HFFc6 (cell line): ENCODE measurements around the gene NEU2. TPM values are rescaled to one million over a fixed set of nuclear protein-coding genes. Genes with fewer than 3 reads are reported as not detected.

Experiments
- DNase-seq: peaks from one replicate; pipeline ENCODE4 v3.0.0-alpha.2; 2018
- H3K27ac Mint-ChIP-seq: 2 replicates; pipeline ENCODE4 v1.8.0; 2020; ENCODE audit warnings: mild to moderate bottlenecking, mixed read lengths
- H3K27me3 Mint-ChIP-seq: 2 replicates; pipeline ENCODE4 v1.8.0; 2021; ENCODE audit warnings: mild to moderate bottlenecking, moderate library complexity, mixed read lengths; ENCODE audit not compliant: insufficient read depth
- H3K36me3 Mint-ChIP-seq: 2 replicates; pipeline ENCODE4 v1.8.0; 2021; ENCODE audit warnings: low read depth, mixed read lengths
- H3K4me1 Mint-ChIP-seq: 2 replicates; pipeline ENCODE4 v1.8.0; 2020; ENCODE audit warnings: low read depth, mixed read lengths
- H3K4me3 Mint-ChIP-seq: 2 replicates; pipeline ENCODE4 v1.8.0; 2020; ENCODE audit warnings: mild to moderate bottlenecking, moderate library complexity, mixed read lengths
- H3K9me3 Mint-ChIP-seq: 2 replicates; pipeline ENCODE4 v1.8.0; 2020; ENCODE audit warnings: mild to moderate bottlenecking, mixed read lengths
- CTCF ChIP-seq: fragments of 200-600 bp; sonication (generic); IDR thresholded peaks from 2 replicates; pipeline ENCODE4 v1.5.0; 2021; ENCODE audit warnings: antibody characterized with exemption, mild to moderate bottlenecking
- total RNA-seq, 6 experiments: library from RNA; stranded (reverse); fragmentation: NEBNext Ultra II Directional; extraction: Animal tissue kit (Norgen Biotek cat#: 25700); gene quantifications; 2 replicates in 1 of 6; 3 replicates in 5 of 6; pipeline ENCODE4 v1.2.3, GENCODE V29; 2021

NEU2 gene
- total RNA-seq, 6 experiments from 2014 or later = not detected

GRCh38 chr2:233061591-233062450 is 29.3 kb downstream of the NEU2 start:
- Mint-ChIP-seq H3K36me3 (no peaks in the 10 kb centered on the region), H3K27ac (no peak overlapping the region), H3K4me3 (no peak overlapping the region), H3K27me3 (peaks cover 24% of the 10 kb centered on the region), H3K4me1 (peaks cover 1% of the 10 kb centered on the region), H3K9me3 (no peaks in the 10 kb centered on the region)
- no peak for DNase-seq
- TF ChIP-seq CTCF = peak; percentile 43

- H3K4me1 Mint-ChIP-seq = peaks cover 8% of the 10 kb centered on the region
- DNase-seq = no peak
- no peak for TF ChIP-seq CTCF
- no peak overlapping the region for H3K27ac Mint-ChIP-seq
- H3K9me3 Mint-ChIP-seq = no peaks in the 10 kb centered on the region
- H3K36me3 Mint-ChIP-seq = no peaks in the 10 kb centered on the region
- H3K4me3 Mint-ChIP-seq = no peak overlapping the region
- peaks cover 24% of the 10 kb centered on the region for H3K27me3 Mint-ChIP-seq
Measured at GRCh38 chr2:233062451-233062850, 30.0 kb downstream of the NEU2 start.

GRCh38 chr2:233062946-233063268 is 30.4 kb downstream of the NEU2 start:
- Mint-ChIP-seq H3K27ac (no peak overlapping the region), H3K27me3 (peaks cover 23% of the 10 kb centered on the region), H3K4me1 (peaks cover 9% of the 10 kb centered on the region), H3K4me3 (no peak overlapping the region), H3K36me3 (no peaks in the 10 kb centered on the region), H3K9me3 (no peaks in the 10 kb centered on the region)
- DNase-seq = no peak
- TF ChIP-seq CTCF = no peak

- TF ChIP-seq CTCF = peak; percentile 19; the same call in 1 of the 2 replicates
- Mint-ChIP-seq H3K4me1 (peaks cover 9% of the 10 kb centered on the region), H3K4me3 (no peak overlapping the region), H3K27me3 (peaks cover 19% of the 10 kb centered on the region), H3K36me3 (no peaks in the 10 kb centered on the region), H3K9me3 (no peaks in the 10 kb centered on the region), H3K27ac (no peak overlapping the region)
- DNase-seq = no peak
Measured at GRCh38 chr2:233063269-233063975, 30.9 kb downstream of the NEU2 start.

GRCh38 chr2:233063976-233064411 is 31.5 kb downstream of the NEU2 start:
- no peaks in the 10 kb centered on the region for H3K36me3 Mint-ChIP-seq
- H3K27me3 Mint-ChIP-seq = peaks cover 21% of the 10 kb centered on the region
- no peak overlapping the region for H3K4me3 Mint-ChIP-seq
- no peak for TF ChIP-seq CTCF
- no peak for DNase-seq
- peaks cover 9% of the 10 kb centered on the region for H3K4me1 Mint-ChIP-seq
- no peak overlapping the region for H3K27ac Mint-ChIP-seq
- H3K9me3 Mint-ChIP-seq = no peaks in the 10 kb centered on the region
